ENCODE measurements around the gene HOATZ. TPM values are rescaled to one million over a fixed set of nuclear protein-coding genes. Genes with fewer than 3 reads are reported as not detected.

HOATZ gene
- total RNA-seq, 1 donor from 2014 or later, result not detected

DNA sequence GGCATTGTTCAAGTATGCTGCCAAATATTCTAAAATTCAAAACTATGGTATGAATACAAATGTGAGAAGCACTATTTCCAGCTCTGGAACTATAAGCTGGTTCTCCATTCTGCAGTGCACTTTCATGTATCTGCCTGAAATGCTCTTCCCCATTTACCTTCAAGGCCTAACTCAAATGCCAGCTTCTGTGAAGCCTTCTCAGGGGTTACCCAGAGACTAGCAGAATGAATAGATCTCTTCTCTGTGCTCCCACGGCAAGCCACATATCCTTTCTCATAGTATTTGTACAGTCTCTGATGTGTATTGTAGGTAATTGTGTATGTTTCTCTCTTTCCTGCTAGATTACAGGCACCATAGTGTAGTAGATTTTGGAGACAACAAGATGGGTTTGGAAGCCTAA lies 4.1 kb downstream of the HOATZ start:
- Histone ChIP-seq H3K9ac (ENCODE audit: low read depth in 1 of 3, low read length in 3 of 3) (no peak overlapping the region), H3K27ac (ENCODE audit: low read depth, low read length) (no peak overlapping the region), H3K4me1 (ENCODE audit: control insufficient read depth in 3 of 3, insufficient read depth in 3 of 3, low read length in 3 of 3) (no peaks in the 10 kb centered on the region), H3K9me3 (ENCODE audit: control insufficient read depth in 3 of 3, low read length in 3 of 3) (no peaks in the 10 kb centered on the region), H3K27me3 (ENCODE audit: control insufficient read depth in 3 of 3, insufficient read depth in 3 of 3, low read length in 3 of 3) (peaks cover 8 to 10% (median 8%) of the 10 kb centered on the region in 3 donors), H3K36me3 (ENCODE audit: control insufficient read depth in 3 of 3, insufficient read depth in 3 of 3, low read length in 3 of 3) (no peaks in the 10 kb centered on the region), H3K4me3 (ENCODE audit: low read length in 3 of 3) (no peak overlapping the region)

DNA sequence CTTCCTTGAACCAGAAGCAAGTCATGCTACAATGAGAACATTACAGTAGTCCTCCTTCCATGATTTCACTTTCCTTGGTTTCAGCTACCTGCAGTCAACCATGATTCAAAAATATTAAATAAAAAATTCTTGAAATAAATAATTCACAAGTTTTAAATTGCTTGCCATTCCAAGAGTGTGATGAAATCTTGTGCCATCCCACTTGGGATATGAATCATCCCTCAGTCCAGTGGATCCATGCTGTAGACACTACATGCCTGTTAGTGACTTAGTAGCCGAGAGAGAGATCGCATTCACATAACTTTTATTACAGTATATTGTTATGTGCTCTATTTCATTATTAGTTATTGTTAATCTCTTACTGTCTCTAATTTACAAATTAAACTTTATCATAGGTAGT lies 6.0 kb downstream of the HOATZ start:
- Histone ChIP-seq H3K27me3 (ENCODE audit: control insufficient read depth in 3 of 3, insufficient read depth in 3 of 3, low read length in 3 of 3) (no peaks in the 10 kb centered on the region), H3K9me3 (ENCODE audit: control insufficient read depth in 3 of 3, low read length in 3 of 3) (no peaks in the 10 kb centered on the region), H3K4me1 (ENCODE audit: control insufficient read depth in 3 of 3, insufficient read depth in 3 of 3, low read length in 3 of 3) (no peaks in the 10 kb centered on the region), H3K9ac (ENCODE audit: low read depth in 1 of 3, low read length in 3 of 3) (no peak overlapping the region), H3K4me3 (ENCODE audit: low read length in 3 of 3) (no peak overlapping the region), H3K27ac (ENCODE audit: low read depth, low read length) (no peak overlapping the region), H3K36me3 (ENCODE audit: control insufficient read depth in 3 of 3, insufficient read depth in 3 of 3, low read length in 3 of 3) (no peaks in the 10 kb centered on the region)

DNA sequence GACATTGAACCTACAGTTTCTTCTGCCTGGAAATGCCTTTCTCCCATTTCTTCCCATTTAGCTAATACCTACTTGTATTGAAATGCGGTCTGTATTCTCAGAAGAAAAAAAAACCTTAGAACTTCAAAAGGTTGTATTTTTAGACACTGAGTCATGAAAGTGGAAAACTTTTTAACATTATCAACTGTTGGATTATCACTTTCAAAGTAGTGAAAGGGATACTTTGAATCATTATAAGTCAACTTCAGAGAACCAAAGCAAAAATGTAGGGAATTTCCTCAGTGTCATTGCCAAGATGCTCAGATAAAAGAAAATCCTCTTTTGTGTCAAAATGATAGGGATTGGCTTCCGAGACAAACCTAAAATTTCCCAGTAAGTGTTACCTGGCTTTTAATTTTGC lies 6.6 kb downstream of the HOATZ start:
- Histone ChIP-seq H3K36me3 (ENCODE audit: control insufficient read depth in 3 of 3, insufficient read depth in 3 of 3, low read length in 3 of 3) (no peaks in the 10 kb centered on the region), H3K27me3 (ENCODE audit: control insufficient read depth in 3 of 3, insufficient read depth in 3 of 3, low read length in 3 of 3) (no peaks in the 10 kb centered on the region), H3K27ac (ENCODE audit: low read depth, low read length) (no peak overlapping the region), H3K4me3 (ENCODE audit: low read length in 3 of 3) (no peak overlapping the region), H3K4me1 (ENCODE audit: control insufficient read depth in 3 of 3, insufficient read depth in 3 of 3, low read length in 3 of 3) (no peaks in the 10 kb centered on the region), H3K9ac (ENCODE audit: low read depth in 1 of 3, low read length in 3 of 3) (no peak overlapping the region), H3K9me3 (ENCODE audit: control insufficient read depth in 3 of 3, low read length in 3 of 3) (no peaks in the 10 kb centered on the region)

DNA sequence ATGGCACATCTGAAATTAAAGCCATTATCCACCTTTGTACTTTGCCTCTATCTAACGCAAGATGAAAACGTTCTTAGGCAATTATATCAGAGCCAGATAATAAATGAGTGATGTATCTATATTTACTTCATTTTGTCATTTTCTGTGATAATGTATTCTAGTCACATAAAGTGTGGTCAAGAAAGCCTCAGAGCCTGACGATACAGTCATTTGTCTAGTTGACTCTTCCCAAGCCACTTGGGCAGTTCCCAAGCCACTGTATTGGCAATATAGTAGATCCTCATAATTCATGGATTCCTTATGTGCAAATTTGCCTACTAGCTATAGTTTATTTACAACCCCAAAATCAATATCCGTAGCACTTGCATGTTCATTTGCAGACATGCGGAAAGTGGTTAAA lies 7.8 kb downstream of the HOATZ start:
- no peak overlapping the region for H3K27ac ChIP-seq (ENCODE audit: low read depth, low read length)
- H3K27me3 ChIP-seq (ENCODE audit: control insufficient read depth in 3 of 3, insufficient read depth in 3 of 3, low read length in 3 of 3), result no peaks in the 10 kb centered on the region
- H3K4me3 ChIP-seq (ENCODE audit: low read length in 3 of 3), result no peak overlapping the region
- no peaks in the 10 kb centered on the region for H3K9me3 ChIP-seq (ENCODE audit: control insufficient read depth in 3 of 3, low read length in 3 of 3)
- H3K36me3 ChIP-seq (ENCODE audit: control insufficient read depth in 3 of 3, insufficient read depth in 3 of 3, low read length in 3 of 3), result no peaks in the 10 kb centered on the region
- no peaks in the 10 kb centered on the region for H3K4me1 ChIP-seq (ENCODE audit: control insufficient read depth in 3 of 3, insufficient read depth in 3 of 3, low read length in 3 of 3)
- no peak overlapping the region for H3K9ac ChIP-seq (ENCODE audit: low read depth in 1 of 3, low read length in 3 of 3)

DNA sequence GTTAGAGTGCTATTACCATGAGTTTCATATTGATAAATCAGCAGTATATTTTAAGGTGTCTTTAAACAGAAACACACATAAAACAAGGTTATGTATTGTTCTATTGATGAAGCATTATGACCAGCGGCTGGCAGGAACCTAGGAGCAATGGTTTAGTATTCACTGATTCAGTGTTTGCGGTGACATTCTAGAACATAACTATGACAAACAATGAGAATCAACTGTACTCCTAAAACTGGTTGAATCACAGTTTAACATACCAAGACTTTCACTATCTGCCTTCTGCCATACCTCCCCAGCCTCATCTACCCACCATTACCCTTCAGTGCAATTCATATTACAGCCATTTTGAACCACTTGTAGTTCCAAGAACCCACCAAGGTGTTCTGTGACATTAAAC lies 8.8 kb downstream of the HOATZ start:
- Histone ChIP-seq H3K9ac (ENCODE audit: low read depth in 1 of 3, low read length in 3 of 3) (no peak overlapping the region), H3K4me1 (ENCODE audit: control insufficient read depth in 3 of 3, insufficient read depth in 3 of 3, low read length in 3 of 3) (no peaks in the 10 kb centered on the region), H3K27ac (ENCODE audit: low read depth, low read length) (no peak overlapping the region), H3K36me3 (ENCODE audit: control insufficient read depth in 3 of 3, insufficient read depth in 3 of 3, low read length in 3 of 3) (no peaks in the 10 kb centered on the region), H3K9me3 (ENCODE audit: control insufficient read depth in 3 of 3, low read length in 3 of 3) (no peaks in the 10 kb centered on the region), H3K4me3 (ENCODE audit: low read length in 3 of 3) (no peak overlapping the region), H3K27me3 (ENCODE audit: control insufficient read depth in 3 of 3, insufficient read depth in 3 of 3, low read length in 3 of 3) (no peaks in the 10 kb centered on the region)

DNA sequence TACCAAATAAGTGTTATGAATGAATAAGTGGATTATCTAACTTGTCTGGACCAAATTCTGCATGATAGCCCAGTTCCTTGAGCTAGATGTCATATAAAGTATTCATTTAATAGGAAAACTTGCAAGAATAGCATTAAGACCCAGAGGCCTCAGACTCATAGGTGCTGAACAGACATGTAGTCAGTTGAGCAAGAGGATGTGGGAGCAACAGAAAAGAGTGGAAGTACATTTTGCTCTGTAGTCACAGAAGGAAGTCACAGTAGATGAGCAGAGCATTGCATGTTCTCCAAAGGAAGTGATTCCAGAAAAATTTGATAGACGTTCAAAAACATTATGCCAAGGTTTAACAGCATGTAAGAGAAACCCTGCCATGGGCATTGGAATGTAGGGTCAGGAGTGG lies 9.5 kb downstream of the HOATZ start:
- Histone ChIP-seq H3K9me3 (ENCODE audit: control insufficient read depth in 3 of 3, low read length in 3 of 3) (no peaks in the 10 kb centered on the region), H3K9ac (ENCODE audit: low read depth in 1 of 3, low read length in 3 of 3) (no peak overlapping the region), H3K36me3 (ENCODE audit: control insufficient read depth in 3 of 3, insufficient read depth in 3 of 3, low read length in 3 of 3) (no peaks in the 10 kb centered on the region), H3K4me3 (ENCODE audit: low read length in 3 of 3) (no peak overlapping the region), H3K27me3 (ENCODE audit: control insufficient read depth in 3 of 3, insufficient read depth in 3 of 3, low read length in 3 of 3) (no peaks in the 10 kb centered on the region), H3K4me1 (ENCODE audit: control insufficient read depth in 3 of 3, insufficient read depth in 3 of 3, low read length in 3 of 3) (no peaks in the 10 kb centered on the region), H3K27ac (ENCODE audit: low read depth, low read length) (no peak overlapping the region)

DNA sequence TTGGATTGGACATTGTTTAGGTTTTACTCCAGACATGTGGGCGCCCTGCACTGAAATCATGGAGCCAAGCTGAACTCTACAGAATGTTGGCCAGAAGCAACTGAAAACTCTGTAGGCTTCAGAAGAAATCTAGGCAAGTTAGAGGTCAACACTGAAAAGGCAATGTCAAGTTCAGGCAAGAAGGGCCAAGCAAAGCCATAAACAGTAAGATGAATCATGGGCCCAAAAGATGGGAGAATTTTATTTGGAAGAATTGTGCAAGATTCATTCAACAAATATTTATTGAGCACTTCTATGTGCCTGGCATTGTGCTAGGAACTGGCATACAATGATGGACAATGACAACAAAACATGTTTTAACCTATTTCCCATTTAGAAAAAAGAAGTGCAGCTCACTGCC lies 10.9 kb downstream of the HOATZ start:
- Histone ChIP-seq H3K4me3 (ENCODE audit: low read length in 3 of 3) (no peak overlapping the region), H3K9ac (ENCODE audit: low read depth in 1 of 3, low read length in 3 of 3) (no peak overlapping the region), H3K27me3 (ENCODE audit: control insufficient read depth in 3 of 3, insufficient read depth in 3 of 3, low read length in 3 of 3) (no peaks in the 10 kb centered on the region), H3K9me3 (ENCODE audit: control insufficient read depth in 3 of 3, low read length in 3 of 3) (no peaks in the 10 kb centered on the region), H3K4me1 (ENCODE audit: control insufficient read depth in 3 of 3, insufficient read depth in 3 of 3, low read length in 3 of 3) (no peaks in the 10 kb centered on the region), H3K27ac (ENCODE audit: low read depth, low read length) (no peak overlapping the region), H3K36me3 (ENCODE audit: control insufficient read depth in 3 of 3, insufficient read depth in 3 of 3, low read length in 3 of 3) (no peaks in the 10 kb centered on the region)

DNA sequence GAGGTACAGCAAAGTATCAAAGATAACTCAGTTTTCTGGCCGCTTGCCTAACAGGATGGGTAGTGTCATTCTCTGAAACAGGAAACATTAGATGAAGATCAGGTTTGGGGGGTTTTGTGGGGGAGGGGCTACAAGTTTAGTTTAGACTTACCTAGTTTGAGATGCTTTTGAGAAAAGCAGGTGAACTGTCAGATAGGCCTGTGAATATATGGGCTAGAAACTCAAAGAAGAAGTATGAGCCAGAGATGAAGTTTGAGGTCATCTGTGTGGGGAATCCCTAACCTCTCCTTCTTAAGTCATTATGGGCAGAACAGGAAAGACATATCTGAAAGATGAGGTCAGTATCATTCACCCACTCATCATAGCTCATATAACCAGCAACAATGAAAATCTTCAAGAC lies 11.9 kb downstream of the HOATZ start:
- H3K27me3 ChIP-seq (ENCODE audit: control insufficient read depth in 3 of 3, insufficient read depth in 3 of 3, low read length in 3 of 3), result no peaks in the 10 kb centered on the region
- H3K9me3 ChIP-seq (ENCODE audit: control insufficient read depth in 3 of 3, low read length in 3 of 3), result no peaks in the 10 kb centered on the region
- H3K4me1 ChIP-seq (ENCODE audit: control insufficient read depth in 3 of 3, insufficient read depth in 3 of 3, low read length in 3 of 3), result no peaks in the 10 kb centered on the region
- no peak overlapping the region for H3K9ac ChIP-seq (ENCODE audit: low read depth in 1 of 3, low read length in 3 of 3)
- H3K27ac ChIP-seq (ENCODE audit: low read depth, low read length), result no peak overlapping the region
- H3K36me3 ChIP-seq (ENCODE audit: control insufficient read depth in 3 of 3, insufficient read depth in 3 of 3, low read length in 3 of 3), result no peaks in the 10 kb centered on the region
- H3K4me3 ChIP-seq (ENCODE audit: low read length in 3 of 3), result no peak overlapping the region

DNA sequence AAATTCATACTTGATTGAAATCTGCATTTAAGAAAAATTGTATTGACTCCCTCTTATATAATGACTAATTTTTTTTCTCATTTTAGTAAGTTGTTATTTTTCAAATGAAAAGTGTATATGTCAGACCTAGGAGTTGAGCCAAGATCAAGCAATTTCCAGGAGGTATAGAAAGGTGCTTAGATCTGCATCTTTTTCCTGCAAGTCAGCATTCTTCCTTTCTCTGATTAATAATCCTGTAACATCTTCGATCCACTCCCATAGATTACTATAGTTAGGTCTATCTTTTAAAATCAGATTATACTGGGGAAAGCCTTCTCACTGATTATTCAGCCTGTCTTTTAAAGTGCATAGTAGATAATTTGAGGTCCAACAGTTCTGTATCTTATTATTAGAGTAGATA lies 12.7 kb downstream of the HOATZ start:
- H3K4me3 ChIP-seq (ENCODE audit: low read length in 3 of 3), result no peak overlapping the region
- no peak overlapping the region for H3K9ac ChIP-seq (ENCODE audit: low read depth in 1 of 3, low read length in 3 of 3)
- no peaks in the 10 kb centered on the region for H3K27me3 ChIP-seq (ENCODE audit: control insufficient read depth in 3 of 3, insufficient read depth in 3 of 3, low read length in 3 of 3)
- H3K27ac ChIP-seq (ENCODE audit: low read depth, low read length), result no peak overlapping the region
- H3K36me3 ChIP-seq (ENCODE audit: control insufficient read depth in 3 of 3, insufficient read depth in 3 of 3, low read length in 3 of 3), result no peaks in the 10 kb centered on the region
- H3K4me1 ChIP-seq (ENCODE audit: control insufficient read depth in 3 of 3, insufficient read depth in 3 of 3, low read length in 3 of 3), result no peaks in the 10 kb centered on the region
- H3K9me3 ChIP-seq (ENCODE audit: control insufficient read depth in 3 of 3, low read length in 3 of 3), result no peaks in the 10 kb centered on the region

DNA sequence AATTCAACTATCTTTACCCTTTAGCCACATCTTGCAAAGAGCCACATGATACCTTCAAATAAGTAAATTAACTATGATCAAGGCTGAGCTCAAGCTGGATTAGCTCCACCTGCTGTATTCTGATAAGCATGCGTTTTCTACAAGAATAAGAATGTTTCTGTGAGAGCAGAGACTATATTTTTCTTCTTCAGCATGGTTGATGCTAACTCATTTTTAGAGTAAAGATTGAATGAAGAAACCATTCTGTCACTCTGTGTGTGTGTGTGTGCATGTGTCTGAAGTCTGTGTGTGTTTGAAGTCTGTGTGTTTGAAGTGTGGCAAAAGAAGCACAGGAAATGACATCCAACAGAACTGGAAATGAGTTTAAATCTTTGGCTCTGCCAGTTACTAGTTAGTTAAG lies 14.0 kb downstream of the HOATZ start:
- Histone ChIP-seq H3K27ac (ENCODE audit: low read depth, low read length) (no peak overlapping the region), H3K36me3 (ENCODE audit: control insufficient read depth in 3 of 3, insufficient read depth in 3 of 3, low read length in 3 of 3) (no peaks in the 10 kb centered on the region), H3K9me3 (ENCODE audit: control insufficient read depth in 3 of 3, low read length in 3 of 3) (no peaks in the 10 kb centered on the region), H3K27me3 (ENCODE audit: control insufficient read depth in 3 of 3, insufficient read depth in 3 of 3, low read length in 3 of 3) (no peaks in the 10 kb centered on the region), H3K4me3 (ENCODE audit: low read length in 3 of 3) (no peak overlapping the region), H3K9ac (ENCODE audit: low read depth in 1 of 3, low read length in 3 of 3) (no peak overlapping the region), H3K4me1 (ENCODE audit: control insufficient read depth in 3 of 3, insufficient read depth in 3 of 3, low read length in 3 of 3) (no peaks in the 10 kb centered on the region)

DNA sequence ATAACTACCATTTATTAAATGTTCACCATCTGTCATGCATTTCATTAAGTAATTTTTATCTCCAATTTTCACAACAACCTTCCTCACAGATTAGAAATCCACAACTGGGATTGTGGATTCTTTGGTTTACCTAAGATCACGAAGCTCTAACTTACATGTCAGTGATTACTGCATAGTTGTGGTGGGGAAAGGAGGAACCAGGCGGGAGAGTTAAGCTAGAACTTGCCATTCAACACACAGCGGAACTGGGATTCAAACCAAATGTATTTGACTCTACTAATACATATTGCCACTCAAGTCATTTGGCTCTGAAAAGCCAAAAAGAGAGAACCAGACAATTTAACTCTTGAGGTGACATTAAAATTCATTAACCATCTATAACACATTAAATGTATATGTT lies 15.5 kb downstream of the HOATZ start:
- H3K36me3 ChIP-seq (ENCODE audit: control insufficient read depth in 3 of 3, insufficient read depth in 3 of 3, low read length in 3 of 3), result no peaks in the 10 kb centered on the region
- H3K9me3 ChIP-seq (ENCODE audit: control insufficient read depth in 3 of 3, low read length in 3 of 3), result no peaks in the 10 kb centered on the region
- no peak overlapping the region for H3K4me3 ChIP-seq (ENCODE audit: low read length in 3 of 3)
- H3K4me1 ChIP-seq (ENCODE audit: control insufficient read depth in 3 of 3, insufficient read depth in 3 of 3, low read length in 3 of 3), result no peaks in the 10 kb centered on the region
- no peak overlapping the region for H3K27ac ChIP-seq (ENCODE audit: low read depth, low read length)
- H3K9ac ChIP-seq (ENCODE audit: low read depth in 1 of 3, low read length in 3 of 3), result no peak overlapping the region
- H3K27me3 ChIP-seq (ENCODE audit: control insufficient read depth in 3 of 3, insufficient read depth in 3 of 3, low read length in 3 of 3), result peaks cover 0 to 2% (median 0%) of the 10 kb centered on the region in 3 donors

Data from skeletal muscle tissue (tissue), 4 donors.